Measurements from ENCODE around the gene SP8.

DNA sequence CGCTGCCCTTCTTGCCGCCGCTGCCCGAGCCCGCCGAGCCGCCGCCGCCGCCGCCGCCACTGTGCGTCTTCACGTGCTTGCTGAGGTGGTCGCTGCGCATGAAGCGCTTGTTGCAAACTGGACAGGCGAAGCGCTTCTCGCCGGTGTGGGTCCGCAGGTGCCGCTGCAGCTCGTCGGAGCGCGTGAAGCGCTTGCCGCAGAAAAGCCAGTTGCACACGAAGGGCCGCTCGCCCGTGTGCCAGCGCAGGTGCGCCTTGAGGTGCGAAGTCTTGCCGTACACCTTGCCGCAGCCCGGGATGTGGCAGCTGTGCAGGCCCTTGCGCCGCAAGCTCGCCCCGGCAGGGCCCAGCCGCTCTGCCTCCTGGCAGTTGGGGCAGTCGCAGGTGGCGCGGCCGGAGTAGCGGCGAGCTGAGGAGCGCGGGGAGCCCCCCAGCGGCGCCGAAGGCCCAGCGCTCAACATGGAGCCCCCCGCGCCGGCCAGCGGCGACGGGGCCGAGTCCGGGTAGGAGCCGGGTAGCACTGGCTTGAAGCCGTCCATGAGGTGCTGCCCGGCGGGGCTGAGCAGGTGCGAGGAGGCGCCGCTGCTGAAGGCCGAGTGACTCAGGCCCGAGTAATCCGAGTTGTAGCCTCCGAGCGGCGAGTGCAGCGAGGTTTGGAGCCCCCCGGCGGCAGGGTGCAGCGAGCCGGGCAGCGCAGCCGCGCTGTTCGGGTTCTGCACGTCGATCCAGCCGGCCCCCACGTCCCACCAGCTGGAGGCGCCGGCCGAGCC, 2.1 kb downstream of the SP8 start:
- TF ChIP-seq, protein P1, sequence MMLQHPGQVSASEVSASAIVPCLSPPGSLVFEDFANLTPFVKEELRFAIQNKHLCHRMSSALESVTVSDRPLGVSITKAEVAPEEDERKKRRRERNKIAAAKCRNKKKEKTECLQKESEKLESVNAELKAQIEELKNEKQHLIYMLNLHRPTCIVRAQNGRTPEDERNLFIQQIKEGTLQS (IDR thresholded peaks at IDR 0.05), result no peak
- TF ChIP-seq, protein P1 (CRISPR knock-in tag; conservative IDR thresholded peaks at IDR 0.05), result no peak
- TF ChIP-seq U2AF1 (optimal IDR thresholded peaks at IDR 0.05; ENCODE audit: low read depth, low read length) (no peak), CEBPG (CRISPR knock-in tag; IDR thresholded peaks at IDR 0.05) (no peak), CEBPG (tag; conservative IDR thresholded peaks at IDR 0.05 in 1 of 2, IDR thresholded peaks at IDR 0.05 in 1 of 2) (no peak), LARP7 (IDR thresholded peaks at IDR 0.05) (no peak), MEIS2 (IDR thresholded peaks at IDR 0.05; ENCODE audit: partially characterized antibody) (no peak), BRD4 (IDR thresholded peaks at IDR 0.05) (no peak), ARHGAP35 (IDR thresholded peaks at IDR 0.05; ENCODE audit: partially characterized antibody) (no peak), EZH2 (IDR thresholded peaks at IDR 0.05; ENCODE audit: borderline replicate concordance, low read depth, low read length) (no peak), SRSF7 (optimal IDR thresholded peaks at IDR 0.05; ENCODE audit: low read depth, low read length) (no peak), POLR2A (conservative IDR thresholded peaks at IDR 0.05) (no peak), GATAD2B (IDR thresholded peaks at IDR 0.05; ENCODE audit: borderline replicate concordance) (no peak), ZNF561 (CRISPR knock-in tag; conservative IDR thresholded peaks at IDR 0.05) (no peak), ZKSCAN8 (CRISPR knock-in tag; IDR thresholded peaks at IDR 0.05) (no peak)
- TF ChIP-seq, protein P2, sequence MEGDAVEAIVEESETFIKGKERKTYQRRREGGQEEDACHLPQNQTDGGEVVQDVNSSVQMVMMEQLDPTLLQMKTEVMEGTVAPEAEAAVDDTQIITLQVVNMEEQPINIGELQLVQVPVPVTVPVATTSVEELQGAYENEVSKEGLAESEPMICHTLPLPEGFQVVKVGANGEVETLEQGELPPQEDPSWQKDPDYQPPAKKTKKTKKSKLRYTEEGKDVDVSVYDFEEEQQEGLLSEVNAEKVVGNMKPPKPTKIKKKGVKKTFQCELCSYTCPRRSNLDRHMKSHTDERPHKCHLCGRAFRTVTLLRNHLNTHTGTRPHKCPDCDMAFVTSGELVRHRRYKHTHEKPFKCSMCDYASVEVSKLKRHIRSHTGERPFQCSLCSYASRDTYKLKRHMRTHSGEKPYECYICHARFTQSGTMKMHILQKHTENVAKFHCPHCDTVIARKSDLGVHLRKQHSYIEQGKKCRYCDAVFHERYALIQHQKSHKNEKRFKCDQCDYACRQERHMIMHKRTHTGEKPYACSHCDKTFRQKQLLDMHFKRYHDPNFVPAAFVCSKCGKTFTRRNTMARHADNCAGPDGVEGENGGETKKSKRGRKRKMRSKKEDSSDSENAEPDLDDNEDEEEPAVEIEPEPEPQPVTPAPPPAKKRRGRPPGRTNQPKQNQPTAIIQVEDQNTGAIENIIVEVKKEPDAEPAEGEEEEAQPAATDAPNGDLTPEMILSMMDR (IDR thresholded peaks at IDR 0.05 in 2 of 3, conservative IDR thresholded peaks at IDR 0.05 in 1 of 3; ENCODE audit: insufficient read depth in 2 of 3, low read depth in 1 of 3, low read length in 3 of 3), result no peak
